A549 (cell line): ENCODE measurements around the gene KRT8. TPM values are rescaled to one million over a fixed set of nuclear protein-coding genes. Genes with fewer than 3 reads are reported as not detected.
"Not testable (repeated sequence)": the region's sequence is repeated elsewhere in the genome, so short reads cannot be mapped to it uniquely, and the experiment has no call there.

Source experiments
- ATAC-seq, 2 experiments: fragments of 200-7000 bp in 1 of 2; fragments of >200 bp in 1 of 2; cut with Nextera tagmentation in 1 of 2; cut with Tn5 transposase in 1 of 2; 3 replicates each; pipeline versions ENCODE4 v1.8.0 to v1.9.1; 2018 to 2020; ENCODE audit warnings: mild to moderate bottlenecking in 1 of 2, moderate library complexity in 1 of 2
- CTCF ChIA-PET: fragments of 300-600 bp; sonication (Branson Sonifier 250); formaldehyde crosslinking; extraction: SDS; loops from one replicate; lab custom pipeline; 2021; ENCODE audit warnings: antibody characterized with exemption, inconsistent platforms; lab: Yijun Ruan, JAX
- POLR2A ChIA-PET: fragments of 350-600 bp; formaldehyde crosslinking; extraction: SDS; loops from one replicate; lab custom pipeline; 2021; ENCODE audit warnings: antibody characterized with exemption, inconsistent platforms; lab: Yijun Ruan, JAX
- DNase-seq, 2 experiments: peaks; one replicate each; pipeline versions ENCODE4 v3.0.0 to v3.0.0-alpha.2; 2011 to 2016; ENCODE audit warnings: low read depth in 1 of 2, low spot score in 1 of 2
- FAIRE-seq: peaks from 2 replicates; lab custom pipeline; 2011; peaks lifted over from hg19 to GRCh38; lab: Jason Lieb, UNC
- H3K27ac ChIP-seq, 2 experiments: fragments of >200 bp; sonication (Bioruptor Twin); formaldehyde crosslinking; 3 replicates each; pipeline ENCODE4 v1.5.1; 2016 to 2017
- H3K4me1 ChIP-seq: fragments of >200 bp; sonication (Bioruptor Twin); formaldehyde crosslinking; 3 replicates; pipeline ENCODE4 v1.6.1; 2016
- H3K4me2 ChIP-seq: fragments of >200 bp; sonication (Bioruptor Twin); formaldehyde crosslinking; 3 replicates; pipeline ENCODE4 v1.6.1; 2016
- H3K4me3 ChIP-seq: fragments of >200 bp; sonication (Bioruptor Twin); formaldehyde crosslinking; 3 replicates; pipeline ENCODE4 v1.5.1; 2016
- H3K9me3 ChIP-seq: fragments of >200 bp; sonication (Bioruptor Twin); formaldehyde crosslinking; 3 replicates; pipeline ENCODE4 v1.6.1; 2016
- BCL3 ChIP-seq: fragments of >200 bp; sonication (Bioruptor Twin); formaldehyde crosslinking; IDR thresholded peaks from 3 replicates; pipeline ENCODE4 v1.6.1; 2016
- CHD4 ChIP-seq: fragments of 200-600 bp; sonication (generic); IDR thresholded peaks from 2 replicates; pipeline ENCODE4 v1.6.1; 2016; ENCODE audit warnings: antibody characterized with exemption, mild to moderate bottlenecking, borderline replicate concordance
- CTCF ChIP-seq: fragments of >200 bp; sonication (Bioruptor Twin); formaldehyde crosslinking; IDR thresholded peaks from 3 replicates; pipeline ENCODE4 v1.5.1; 2016
- E2F6 ChIP-seq: IDR thresholded peaks from 2 replicates; pipeline ENCODE4 v1.6.1; 2012; ENCODE audit warnings: low read depth, borderline replicate concordance
- ESRRA ChIP-seq: fragments of 150-350 bp; IDR thresholded peaks from 2 replicates; pipeline ENCODE4 v1.6.1; 2014; ENCODE audit warnings: mild to moderate bottlenecking, low read length, borderline replicate concordance
- FOSB ChIP-seq: fragments of 250-450 bp; sonication (Bioruptor Pico); IDR thresholded peaks from 2 replicates; pipeline ENCODE4 v1.5.0; 2020; ENCODE audit warnings: mild to moderate bottlenecking, moderate library complexity
- FOSL2 ChIP-seq, 2 experiments: fragments of 450-650 bp in 1 of 2; fragments of >200 bp in 1 of 2; sonication (Bioruptor Twin) in 1 of 2; formaldehyde crosslinking; IDR thresholded peaks; 2 replicates each; pipeline versions ENCODE4 v1.5.0 to v1.6.1; 2016 to 2020; ENCODE audit warnings: mild to moderate bottlenecking in 1 of 2, moderate library complexity in 1 of 2
- GATA3 ChIP-seq: IDR thresholded peaks from 2 replicates; pipeline ENCODE4 v1.6.1; 2012; ENCODE audit warnings: borderline replicate concordance
- HDAC2 ChIP-seq: fragments of 200-600 bp; sonication (generic); IDR thresholded peaks from 2 replicates; pipeline ENCODE4 v1.6.1; 2016
- HOXB13 ChIP-seq: fragments of 250-450 bp; sonication (Bioruptor Pico); IDR thresholded peaks from 2 replicates; pipeline ENCODE4 v1.5.0; 2020; ENCODE audit warnings: low read depth, mild to moderate bottlenecking, moderate library complexity
- HOXB5 ChIP-seq: fragments of 250-450 bp; sonication (Bioruptor Pico); IDR thresholded peaks from 2 replicates; pipeline ENCODE4 v1.5.0; 2020; ENCODE audit warnings: mild to moderate bottlenecking, moderate library complexity
- JUN ChIP-seq, 2 experiments: fragments of >200 bp; sonication (Bioruptor Twin); formaldehyde crosslinking; IDR thresholded peaks; 2 replicates in 1 of 2; 3 replicates in 1 of 2; pipeline ENCODE4 v1.6.1; 2016 to 2017
- MAX ChIP-seq: IDR thresholded peaks from 2 replicates; pipeline ENCODE4 v1.6.1; 2012
- MAZ ChIP-seq: fragments of 150-350 bp; IDR thresholded peaks from 2 replicates; pipeline ENCODE4 v1.6.1; 2014; ENCODE audit warnings: antibody characterized with exemption, low read depth, low read length, borderline replicate concordance
- NR3C1 ChIP-seq: fragments of >200 bp; sonication (Bioruptor Twin); formaldehyde crosslinking; IDR thresholded peaks from 3 replicates; pipeline ENCODE4 v1.6.1; 2017
- PBX3 ChIP-seq: IDR thresholded peaks from 2 replicates; pipeline ENCODE4 v1.6.1; 2012
- POLR2AphosphoS2 ChIP-seq: conservative IDR thresholded peaks from 2 replicates; pipeline ENCODE4 v1.6.1; 2012; ENCODE audit warnings: low read length, improper control_type of control experiment, inconsistent platforms
- RAD21 ChIP-seq, 2 experiments: fragments of >200 bp in 1 of 2; sonication (Bioruptor Twin) in 1 of 2; formaldehyde crosslinking in 1 of 2; IDR thresholded peaks in 1 of 2; conservative IDR thresholded peaks in 1 of 2; 2 replicates in 1 of 2; 3 replicates in 1 of 2; pipeline ENCODE4 v1.6.1; 2012 to 2018; ENCODE audit warnings: inconsistent platforms in 1 of 2
- RFX5 ChIP-seq: fragments of 450-650 bp; IDR thresholded peaks from 2 replicates; pipeline ENCODE4 v1.7.1; 2014; ENCODE audit warnings: antibody characterized with exemption, mild to moderate bottlenecking, moderate library complexity
- SMC3 ChIP-seq: fragments of >200 bp; sonication (Bioruptor Twin); formaldehyde crosslinking; IDR thresholded peaks from 3 replicates; pipeline ENCODE4 v1.6.1; 2018; ENCODE audit warnings: inconsistent platforms
- USF2 ChIP-seq: fragments of 450-650 bp; IDR thresholded peaks from 2 replicates; pipeline ENCODE4 v1.6.1; 2014; ENCODE audit warnings: antibody characterized with exemption
- ZNF302 ChIP-seq: fragments of 250-450 bp; sonication (Bioruptor Pico); IDR thresholded peaks from 2 replicates; pipeline ENCODE4 v1.9.0; 2021; ENCODE audit warnings: inconsistent platforms, mild to moderate bottlenecking, moderate library complexity
- WGBS: methylation state at CpG from one replicate; pipeline ENCODE4 v1.1.6; 2017; ENCODE audit errors: missing lambda C conversion rate; 5-methylcytosine and 5-hydroxymethylcytosine counted together
- polyA plus RNA-seq, 4 experiments: library from polyadenylated mRNA; depleted of rRNA in 3 of 4; stranded (reverse); fragments of >200 nt; fragmentation: RNase III in 1 of 4; extraction: RNeasy Plus Mini Kit Qiagen cat#74134 plus additional on column Dnase treatment in 1 of 4; gene quantifications; 2 replicates in 3 of 4; 3 replicates in 1 of 4; pipeline ENCODE4 v1.2.3, GENCODE V29; 2011 to 2017

The KRT8 gene
- polyA plus RNA-seq, 2 of the 4 experiments (the other 2 are of a cell fraction): 2,250 to 3,633 TPM

GRCh38 chr12:52884526-52885293, 20.2 kb downstream of the KRT8 start:
- TF ChIP-seq POLR2AphosphoS2: peak; percentile 68; the same call in 1 of the 2 replicates
- TF ChIP-seq MAX: no peak
- TF ChIP-seq NR3C1: no peak
- peak; percentile 98 for TF ChIP-seq CTCF
- TF ChIP-seq FOSB (CRISPR knock-in tag): 0 out of 2 replicates have a peak, but pooled peaks have one; percentile 47
- TF ChIP-seq FOSL2 (IDR thresholded peaks at IDR 0.05): no peak
- TF ChIP-seq FOSL2 (CRISPR knock-in tag; IDR thresholded peaks at IDR 0.05): peak; percentile 62
- TF ChIP-seq PBX3: no peak
- no peak for TF ChIP-seq MAZ
- no peak for TF ChIP-seq E2F6
- TF ChIP-seq CHD4: no peak
- TF ChIP-seq HOXB13 (CRISPR knock-in tag): peak; percentile 43; the same call in 1 of the 2 replicates
- TF ChIP-seq ESRRA: no peak
- TF ChIP-seq HOXB5 (CRISPR knock-in tag): no peak
- no peak for TF ChIP-seq RFX5
- TF ChIP-seq USF2: no peak
- 0 out of 2 replicates have a peak, but pooled peaks have one; percentile 19 for TF ChIP-seq ZNF302 (CRISPR knock-in tag)
- TF ChIP-seq GATA3: 0 out of 2 replicates have a peak, but pooled peaks have one; percentile 23
- TF ChIP-seq JUN (IDR thresholded peaks at IDR 0.05): no peak
- no peak for TF ChIP-seq BCL3
- peak; percentile 100 for TF ChIP-seq RAD21 (conservative IDR thresholded peaks at IDR 0.05 in 1 of 2, IDR thresholded peaks at IDR 0.05 in 1 of 2)
- TF ChIP-seq SMC3: peak; percentile 100
- no peak for TF ChIP-seq HDAC2
- WGBS: 27% methylated on average over 13 of the region's 13 CpGs
- ChIA-PET CTCF (interaction anchor here (0.5 to 25.7 kb wide), 83 partner anchors 10 to 1469 kb away, joined by 3 to 1736 read pairs (median 5); partner anchors contain the start of genes EIF4B, KRT2, KRT8 and KRT83), POLR2A (interaction anchor here (0.9 to 2.6 kb wide), 6 partner anchors 12 to 737 kb away, joined by 3 to 18 read pairs (median 4); partner anchors contain the start of genes KRT18 and KRT8)
- H3K27ac ChIP-seq: peak overlapping the region; percentile 55 to 83
- DNase-seq (peak; percentile 74 to 82), FAIRE-seq (no peak), ATAC-seq (peak; percentile 62 to 65; a peak in 5 of 6 replicates)
- H3K4me2 ChIP-seq: peak overlapping the region; percentile 38; the same call in 2 of the 3 replicates
- peaks cover 33% of the 10 kb centered on the region for H3K4me1 ChIP-seq
- H3K9me3 ChIP-seq: no peaks in the 10 kb centered on the region
- H3K4me3 ChIP-seq: no peak overlapping the region

GRCh38 chr12:52880499-52880898, 24.4 kb downstream of the KRT8 start:
- not testable (repeated sequence) for H3K4me3 ChIP-seq, ATAC-seq, DNase-seq, H3K9me3 ChIP-seq, FAIRE-seq
- Histone ChIP-seq H3K4me1 (peaks cover 58% of the 10 kb centered on the region), H3K27ac (peak overlapping the region; percentile 94 to 97), H3K4me2 (peak overlapping the region; percentile 77)
- 71% methylated on average over 8 of the region's 8 CpGs for WGBS
- CTCF ChIA-PET: interaction anchor here (0.6 to 25.7 kb wide), 97 partner anchors 8 to 888 kb away, joined by 3 to 1736 read pairs (median 7); partner anchors contain the start of genes ATG101, KRT7, KRT74 and KRT8
- POLR2A ChIA-PET: interaction anchor here (0.6 to 2.4 kb wide), 11 partner anchors 10 to 855 kb away, joined by 3 to 21 read pairs (median 6); partner anchors contain the start of gene KRT8
